GM19240 (cell line): ENCODE data around the gene SLC25A36.
"Not testable (repeated sequence)": the region's sequence is repeated elsewhere in the genome, so short reads cannot be mapped to it uniquely, and the experiment has no call there.

Experiments
- DNase-seq: peaks from one replicate; pipeline ENCODE4 v3.0.0; 2011; ENCODE audit warnings: low spot score; ENCODE audit not compliant: insufficient read length

The SLC25A36 gene

GRCh38 chr3:140931016-140931454 lies 10.6 kb upstream of the SLC25A36 start:
- DNase-seq: no peak

- no peak for DNase-seq
These were observed 9.8 kb upstream of the SLC25A36 start for GRCh38 chr3:140931801-140932200.

- DNase-seq: no peak
These were observed 8.5 kb upstream of the SLC25A36 start for GRCh38 chr3:140933109-140933508.

GRCh38 chr3:140933552-140933951 lies 8.1 kb upstream of the SLC25A36 start:
- DNase-seq: no peak

GRCh38 chr3:140939305-140939704 lies 2.3 kb upstream of the SLC25A36 start:
- DNase-seq: not testable (repeated sequence)

- no peak for DNase-seq
These were observed 574 bp upstream of the SLC25A36 start for GRCh38 chr3:140941090-140941433.

GRCh38 chr3:140942221-140943104 lies 827 bp downstream of the SLC25A36 start:
- DNase-seq: no peak

- no peak for DNase-seq
These were observed 2.3 kb downstream of the SLC25A36 start for GRCh38 chr3:140943781-140944552.

GRCh38 chr3:140948460-140949249 lies 7.0 kb downstream of the SLC25A36 start:
- no peak for DNase-seq

- DNase-seq: no peak
These were observed 8.5 kb downstream of the SLC25A36 start for GRCh38 chr3:140950144-140950543.

- DNase-seq: no peak
These were observed 9.2 kb downstream of the SLC25A36 start for GRCh38 chr3:140950863-140951262.

- not testable (repeated sequence) for DNase-seq
These were observed 10.1 kb downstream of the SLC25A36 start for GRCh38 chr3:140951750-140952149.

- DNase-seq: no peak
These were observed 11.7 kb downstream of the SLC25A36 start for GRCh38 chr3:140953028-140953960.

GRCh38 chr3:140954576-140954975 lies 12.9 kb downstream of the SLC25A36 start:
- DNase-seq: no peak

- no peak for DNase-seq
These were observed 14.0 kb downstream of the SLC25A36 start for GRCh38 chr3:140955645-140956044.

- no peak for DNase-seq
These were observed 14.6 kb downstream of the SLC25A36 start for GRCh38 chr3:140956058-140956835.

GRCh38 chr3:140972833-140973232 lies 31.2 kb downstream of the SLC25A36 start:
- no peak for DNase-seq

GRCh38 chr3:140974900-140975299 lies 33.3 kb downstream of the SLC25A36 start:
- no peak for DNase-seq

GRCh38 chr3:140980663-140981062 lies 39.0 kb downstream of the SLC25A36 start:
- DNase-seq: no peak

- DNase-seq: not testable (repeated sequence)
These were observed 46.2 kb downstream of the SLC25A36 start for GRCh38 chr3:140987792-140988191.
